GM06990 (cell line): ENCODE measurements around the gene DNAJB8.

Source experiments
- DNase-seq: peaks from one replicate; pipeline ENCODE4 v3.0.0-alpha.2; 2011; ENCODE audit not compliant: insufficient read length; ENCODE audit errors: extremely low read depth
- H3K27me3 ChIP-seq: replicated peaks from 2 replicates; pipeline ENCODE4 v1.6.0; 2011; ENCODE audit warnings: low read length; ENCODE audit not compliant: control insufficient read depth, insufficient read depth
- H3K36me3 ChIP-seq: 2 replicates; pipeline ENCODE4 v1.5.1; 2011; ENCODE audit warnings: low read length; ENCODE audit not compliant: control insufficient read depth, insufficient read depth
- H3K4me3 ChIP-seq: replicated peaks from 2 replicates; pipeline ENCODE4 v1.5.1; 2011; ENCODE audit warnings: low read depth, mild to moderate bottlenecking, control low read depth, low read length
- TF ChIP-seq, protein P1 (sequence below): IDR thresholded peaks from 2 replicates; pipeline ENCODE4 v1.5.1; 2011; ENCODE audit warnings: low read length, control low read depth, mild to moderate bottlenecking, inconsistent platforms; ENCODE audit not compliant: insufficient read depth, poor library complexity, severe bottlenecking

DNAJB8 gene

DNA sequence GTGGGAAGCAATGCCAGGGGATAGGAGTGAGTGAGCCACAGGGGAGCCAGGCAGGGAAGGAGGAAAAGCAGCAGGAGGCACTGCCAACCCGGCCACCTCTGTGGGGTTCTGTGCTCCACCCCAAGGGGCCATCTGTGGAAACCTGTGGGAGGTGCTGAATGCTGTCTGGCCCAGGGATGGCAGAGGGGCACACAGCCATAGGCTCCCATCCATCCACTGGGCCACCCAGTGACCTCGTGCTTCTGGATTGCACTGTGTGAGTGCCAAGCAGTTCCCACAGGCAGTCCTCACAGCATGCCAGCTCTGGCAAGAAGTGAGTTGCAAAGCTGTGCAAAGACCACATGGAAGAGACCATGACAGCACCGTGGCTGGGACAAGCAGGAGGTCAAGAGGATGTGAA, 27.5 kb downstream of the DNAJB8 start:
- H3K4me3 ChIP-seq = no peak overlapping the region
- no peaks in the 10 kb centered on the region for H3K36me3 ChIP-seq
- TF ChIP-seq, protein P1, sequence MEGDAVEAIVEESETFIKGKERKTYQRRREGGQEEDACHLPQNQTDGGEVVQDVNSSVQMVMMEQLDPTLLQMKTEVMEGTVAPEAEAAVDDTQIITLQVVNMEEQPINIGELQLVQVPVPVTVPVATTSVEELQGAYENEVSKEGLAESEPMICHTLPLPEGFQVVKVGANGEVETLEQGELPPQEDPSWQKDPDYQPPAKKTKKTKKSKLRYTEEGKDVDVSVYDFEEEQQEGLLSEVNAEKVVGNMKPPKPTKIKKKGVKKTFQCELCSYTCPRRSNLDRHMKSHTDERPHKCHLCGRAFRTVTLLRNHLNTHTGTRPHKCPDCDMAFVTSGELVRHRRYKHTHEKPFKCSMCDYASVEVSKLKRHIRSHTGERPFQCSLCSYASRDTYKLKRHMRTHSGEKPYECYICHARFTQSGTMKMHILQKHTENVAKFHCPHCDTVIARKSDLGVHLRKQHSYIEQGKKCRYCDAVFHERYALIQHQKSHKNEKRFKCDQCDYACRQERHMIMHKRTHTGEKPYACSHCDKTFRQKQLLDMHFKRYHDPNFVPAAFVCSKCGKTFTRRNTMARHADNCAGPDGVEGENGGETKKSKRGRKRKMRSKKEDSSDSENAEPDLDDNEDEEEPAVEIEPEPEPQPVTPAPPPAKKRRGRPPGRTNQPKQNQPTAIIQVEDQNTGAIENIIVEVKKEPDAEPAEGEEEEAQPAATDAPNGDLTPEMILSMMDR = no peak
- no peak for DNase-seq
- H3K27me3 ChIP-seq = no peaks in the 10 kb centered on the region; the same call in none of the 2 replicates

GRCh38 chr3:128438488-128439072, 28.1 kb downstream of the DNAJB8 start:
- TF ChIP-seq, protein P1 = peak; percentile 79
- DNase-seq = no peak
- no peaks in the 10 kb centered on the region for H3K36me3 ChIP-seq
- H3K4me3 ChIP-seq = no peak overlapping the region
- H3K27me3 ChIP-seq = no peaks in the 10 kb centered on the region; the same call in none of the 2 replicates

- H3K27me3 ChIP-seq = peaks cover 2% of the 10 kb centered on the region
- TF ChIP-seq, protein P1 = no peak
- no peaks in the 10 kb centered on the region for H3K36me3 ChIP-seq
- no peak for DNase-seq
- no peak overlapping the region for H3K4me3 ChIP-seq
These were observed 30.5 kb downstream of the DNAJB8 start for GRCh38 chr3:128436214-128436613.

DNA sequence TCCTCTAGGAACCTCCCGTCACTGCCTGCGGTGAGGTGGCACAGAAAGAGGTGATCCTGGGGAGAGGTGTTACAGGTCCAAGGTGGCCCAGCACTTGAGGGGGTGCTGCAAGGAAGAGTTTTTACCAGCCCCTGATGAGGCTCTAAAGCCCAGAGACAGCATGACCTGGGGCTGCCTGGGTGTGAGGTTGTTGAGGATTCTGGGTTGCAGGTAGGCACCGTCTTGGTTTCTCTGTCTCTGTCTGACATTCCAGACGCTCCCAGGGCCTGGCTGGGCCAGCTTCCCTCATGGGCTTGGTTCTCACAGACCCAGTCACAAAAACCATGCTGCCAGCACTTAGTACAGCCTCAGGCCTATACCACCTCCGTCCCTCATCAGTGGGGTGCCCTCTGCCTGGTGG, 31.1 kb downstream of the DNAJB8 start:
- TF ChIP-seq, protein P1 = no peak
- Histone ChIP-seq H3K4me3 (no peak overlapping the region), H3K36me3 (no peaks in the 10 kb centered on the region), H3K27me3 (peaks cover 2% of the 10 kb centered on the region)
- no peak for DNase-seq

- no peak for DNase-seq
- no peaks in the 10 kb centered on the region for H3K36me3 ChIP-seq
- H3K27me3 ChIP-seq = peaks cover 2% of the 10 kb centered on the region
- TF ChIP-seq, protein P1 = no peak
- no peak overlapping the region for H3K4me3 ChIP-seq
These were observed 31.6 kb downstream of the DNAJB8 start for GRCh38 chr3:128435058-128435457.

DNA sequence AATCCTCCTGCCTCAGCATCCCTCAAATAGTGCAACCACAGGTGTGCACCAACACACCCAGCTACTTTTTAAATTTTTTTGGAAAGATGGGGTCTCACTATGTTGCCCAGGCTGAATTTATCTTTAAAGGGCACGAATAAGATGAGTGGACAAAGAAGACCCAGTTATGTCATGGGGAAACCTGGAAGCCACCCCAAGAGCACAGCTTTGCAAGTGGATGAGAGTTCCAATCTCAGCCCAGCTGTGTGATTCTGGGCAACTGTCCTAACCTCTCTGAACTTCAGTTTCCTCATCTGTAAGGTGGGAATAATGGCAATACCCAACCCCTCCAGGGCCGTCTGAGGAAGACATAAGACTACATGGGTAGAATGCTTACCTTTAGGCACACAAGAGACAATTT, 32.2 kb downstream of the DNAJB8 start:
- no peak for DNase-seq
- H3K27me3 ChIP-seq = peaks cover 2% of the 10 kb centered on the region
- no peak overlapping the region for H3K4me3 ChIP-seq
- H3K36me3 ChIP-seq = no peaks in the 10 kb centered on the region
- TF ChIP-seq, protein P1 = no peak
